ENCODE results near the gene PTPRR.

Gene PTPRR

DNA sequence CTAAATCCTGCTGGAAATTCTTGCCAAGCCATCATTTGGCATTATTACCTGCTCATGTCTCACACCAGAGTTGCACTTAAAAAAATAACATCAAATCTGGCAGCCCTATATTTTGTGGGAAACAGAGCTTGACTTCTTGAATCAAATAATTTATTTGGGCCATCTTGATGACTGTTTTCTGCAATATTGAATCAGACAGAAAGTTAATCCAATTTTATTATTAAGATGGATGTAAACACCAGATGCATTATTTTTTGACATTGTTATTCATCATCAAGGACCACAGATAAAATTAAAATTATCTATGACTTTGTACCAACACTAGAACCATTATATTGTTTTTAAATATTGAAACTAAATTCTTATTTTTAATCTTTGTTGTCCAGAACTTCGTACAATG is 132.9 kb downstream of the PTPRR start:
- no peak for DNase-seq

DNA sequence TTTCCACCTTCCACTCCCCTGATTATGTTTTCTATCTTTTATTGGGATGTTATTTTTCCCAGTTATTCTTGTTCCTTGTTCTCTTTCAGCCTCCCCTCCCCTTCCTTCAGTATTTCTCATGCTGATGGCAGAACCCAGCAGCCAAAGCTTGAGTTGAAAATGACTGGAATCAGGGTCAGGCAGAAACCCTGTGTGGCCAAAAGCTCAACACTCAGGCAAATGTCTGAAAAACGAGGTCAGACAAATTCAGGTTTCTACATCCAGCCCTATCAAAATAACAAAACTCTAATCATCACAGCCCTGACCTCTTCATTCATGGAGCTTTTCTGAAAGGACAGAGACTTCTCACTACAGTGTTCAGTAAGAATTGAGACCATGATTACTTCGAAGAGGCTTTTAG is 134.6 kb downstream of the PTPRR start:
- no peak for DNase-seq

- DNase-seq, result no peak
Observed at GRCh38 chr12:70784042-70784668, 136.4 kb downstream of the PTPRR start.

DNA sequence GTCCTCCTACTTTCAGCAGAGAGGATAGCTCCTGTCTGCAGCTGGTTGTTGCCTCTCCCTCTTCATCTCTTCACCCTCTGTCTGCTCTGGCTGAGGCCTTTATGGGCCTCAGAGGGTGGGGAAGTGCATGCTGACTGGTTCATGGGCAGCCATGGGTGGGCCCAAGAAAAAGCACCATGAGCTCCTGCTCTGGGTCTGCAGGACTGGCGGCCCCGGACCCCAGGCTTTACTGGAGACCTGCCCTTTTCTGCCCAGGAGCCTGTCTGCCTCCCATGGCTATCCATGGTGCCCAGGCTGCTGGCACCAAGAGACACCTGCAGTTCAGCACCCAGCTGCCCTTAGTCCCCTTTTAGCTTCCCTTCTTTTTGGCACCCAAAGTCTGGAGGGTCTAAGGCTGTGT is 137.1 kb downstream of the PTPRR start:
- DNase-seq, result no peak

GRCh38 chr12:70779250-70779649 is 141.3 kb downstream of the PTPRR start:
- no peak for DNase-seq

DNA sequence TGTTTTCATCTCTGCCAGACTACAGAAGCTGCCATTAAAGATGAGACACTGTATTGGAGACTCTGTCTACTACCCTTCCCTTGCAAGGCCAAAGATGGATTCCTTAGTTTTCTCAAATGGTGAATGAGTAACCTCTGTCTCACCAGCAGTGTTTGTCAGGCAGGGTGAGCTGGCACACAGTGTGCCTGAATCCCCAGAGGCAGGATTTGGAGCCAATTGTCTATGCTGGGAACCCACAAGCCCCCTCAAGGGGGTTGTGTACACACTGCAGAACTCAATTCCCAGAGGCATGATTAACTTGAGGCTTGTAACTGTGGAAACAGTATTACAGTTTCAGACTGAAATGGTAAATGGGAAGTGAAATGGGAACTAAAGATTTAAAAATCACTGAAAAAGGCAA is 146.5 kb downstream of the PTPRR start:
- DNase-seq, result peak; percentile 21

DNA sequence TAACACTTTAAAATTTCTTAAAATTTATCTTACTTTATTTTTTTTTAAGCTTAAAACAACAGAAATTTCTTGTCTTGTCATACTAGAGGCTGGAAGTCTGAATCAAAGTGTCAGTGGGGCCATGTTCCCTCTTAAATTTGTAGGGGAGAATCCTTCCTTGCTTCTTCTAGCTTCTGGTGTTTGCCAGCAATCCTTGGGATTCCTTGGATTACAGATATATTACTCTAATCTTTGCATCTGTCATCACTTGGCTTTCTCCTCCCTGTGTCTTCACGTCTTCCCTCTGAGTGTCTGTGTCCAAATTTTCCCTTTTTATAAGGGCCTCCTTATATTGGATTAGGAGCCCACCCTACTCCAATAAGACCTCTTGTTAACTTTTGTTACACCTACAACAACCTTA is 147.7 kb downstream of the PTPRR start:
- DNase-seq, result no peak

- no peak for DNase-seq
Observed at GRCh38 chr12:70771581-70771980, 149.0 kb downstream of the PTPRR start.

- no peak for DNase-seq
Observed at GRCh38 chr12:70763666-70764065, 156.9 kb downstream of the PTPRR start.

DNA sequence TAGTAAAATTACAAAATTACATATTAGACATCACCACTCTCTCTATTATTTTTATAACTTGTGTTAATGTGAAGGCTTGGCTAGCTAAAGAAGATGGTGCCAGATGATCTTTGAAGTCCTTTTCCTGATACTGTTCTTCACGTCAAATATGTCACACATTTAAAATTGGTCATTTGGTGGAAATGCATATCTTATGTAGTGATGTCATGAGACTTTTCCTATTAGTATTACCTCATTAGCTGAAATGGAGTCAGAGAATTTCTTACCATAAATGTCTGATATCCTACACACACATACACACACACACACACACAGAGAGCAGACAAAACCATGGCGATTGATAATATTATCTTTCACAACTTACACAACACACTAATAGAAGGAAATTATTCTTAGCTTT is 158.5 kb downstream of the PTPRR start:
- no peak for DNase-seq

GRCh38 chr12:70759161-70759918 is 161.2 kb downstream of the PTPRR start:
- no peak for DNase-seq

- no peak for DNase-seq
Observed at GRCh38 chr12:70758494-70758845, 162.1 kb downstream of the PTPRR start.

DNA sequence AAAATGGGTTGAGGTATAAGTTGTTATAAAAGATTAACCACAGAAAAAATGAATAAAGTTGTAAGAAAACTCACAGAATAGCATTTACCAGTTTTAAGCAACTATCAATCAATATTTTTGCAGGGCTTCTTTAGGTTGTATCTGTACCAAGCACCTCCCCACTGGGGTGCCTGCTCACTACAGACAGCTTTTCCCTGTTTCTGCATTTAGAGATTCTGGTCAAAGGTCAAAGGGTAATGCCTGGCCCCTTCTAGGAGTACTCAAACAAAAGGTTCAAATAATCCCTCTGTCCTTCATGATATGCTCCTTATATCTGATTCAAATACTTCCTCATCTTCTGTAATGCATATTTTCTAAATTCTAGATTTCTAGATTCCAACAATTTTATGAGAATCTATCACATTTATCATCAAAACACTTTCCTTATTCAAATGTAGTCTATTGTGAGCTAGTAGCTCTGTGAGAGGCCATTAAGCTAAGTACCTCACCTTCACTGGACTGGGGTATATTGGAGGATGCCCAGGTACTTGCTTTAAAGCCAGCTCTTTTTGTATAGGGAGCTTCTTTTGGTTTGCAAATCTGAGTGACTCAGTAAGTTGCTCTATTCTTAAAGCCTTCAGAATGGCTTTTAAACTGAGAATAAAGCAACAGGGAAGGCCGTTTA is 162.6 kb downstream of the PTPRR start:
- no peak for DNase-seq

DNA sequence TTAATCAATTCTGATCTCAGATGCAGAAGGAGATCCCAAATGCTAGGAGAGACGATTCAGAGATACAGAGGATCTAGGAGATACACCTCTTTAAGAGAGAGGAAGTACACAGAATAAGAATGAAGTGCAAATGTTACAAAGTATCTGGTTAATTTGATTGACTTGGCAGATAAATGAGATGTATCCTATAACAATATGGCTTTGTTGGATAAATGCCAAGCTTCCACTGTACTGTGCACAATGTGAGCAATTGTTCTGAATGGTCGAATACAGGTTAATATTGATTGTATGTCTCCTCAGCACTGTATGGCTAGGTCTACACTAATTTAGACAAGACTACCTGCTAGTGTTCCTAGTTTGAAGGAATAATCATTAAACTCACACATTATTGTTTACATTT is 163.7 kb downstream of the PTPRR start:
- peak; percentile 48 for DNase-seq

DNA sequence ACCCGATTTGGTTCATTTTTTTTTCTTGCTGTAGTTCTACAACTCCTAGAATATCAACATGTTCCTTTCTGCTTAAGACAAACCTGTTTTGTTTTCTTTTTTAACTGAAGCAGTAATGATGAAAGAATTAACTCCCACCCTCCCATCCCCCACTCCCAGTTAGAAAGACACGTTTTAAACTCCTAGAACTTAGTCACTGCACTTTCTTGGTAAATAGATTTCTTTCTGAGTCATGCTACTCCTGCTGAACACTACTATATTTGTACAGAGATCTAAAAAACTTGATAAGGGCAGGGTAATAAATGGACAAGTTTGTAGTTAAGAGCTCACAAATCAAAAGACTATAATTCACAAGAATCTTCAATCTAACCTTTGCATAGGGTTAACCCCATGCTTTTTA is 164.4 kb downstream of the PTPRR start:
- no peak for DNase-seq

DNA sequence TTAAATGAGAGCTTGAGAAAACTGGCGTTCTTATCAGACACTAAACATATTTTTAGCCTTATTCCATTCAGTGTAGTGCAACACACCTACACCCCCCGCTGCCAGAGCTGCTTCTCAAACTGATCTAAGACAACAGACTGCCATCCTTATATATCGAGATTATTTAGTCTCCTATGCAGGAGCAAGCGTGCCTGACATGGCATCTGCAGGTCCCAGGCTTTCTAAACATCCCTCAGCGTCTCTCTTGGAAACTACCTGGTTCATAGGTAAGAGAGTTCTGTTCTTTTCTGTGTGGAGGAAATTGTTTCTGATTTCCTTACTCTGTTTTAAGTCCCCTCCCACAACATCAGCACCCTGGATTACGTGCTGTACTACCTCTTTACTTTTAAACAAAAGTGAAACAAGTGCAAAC is 166.2 kb downstream of the PTPRR start:
- DNase-seq, result peak; percentile 1

DNA sequence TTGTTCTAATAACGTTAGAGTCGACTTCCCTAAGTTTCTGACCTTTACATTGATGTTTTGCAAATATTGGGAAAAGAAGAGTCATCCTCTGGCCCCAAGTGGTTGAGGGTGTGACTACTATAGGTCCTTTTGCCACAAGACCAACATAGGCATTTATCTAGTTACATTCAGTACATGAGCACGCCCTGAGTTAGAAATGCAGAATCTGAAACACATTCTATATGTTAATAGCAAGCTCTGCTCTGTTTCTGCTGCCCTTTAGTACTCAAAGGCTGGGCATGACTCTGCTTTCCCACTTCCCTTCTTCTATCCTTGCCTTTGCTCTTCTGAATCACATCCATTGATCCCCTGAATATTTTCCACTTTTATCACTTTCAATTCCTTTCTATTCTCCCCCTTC is 168.2 kb downstream of the PTPRR start:
- DNase-seq, result no peak

DNA sequence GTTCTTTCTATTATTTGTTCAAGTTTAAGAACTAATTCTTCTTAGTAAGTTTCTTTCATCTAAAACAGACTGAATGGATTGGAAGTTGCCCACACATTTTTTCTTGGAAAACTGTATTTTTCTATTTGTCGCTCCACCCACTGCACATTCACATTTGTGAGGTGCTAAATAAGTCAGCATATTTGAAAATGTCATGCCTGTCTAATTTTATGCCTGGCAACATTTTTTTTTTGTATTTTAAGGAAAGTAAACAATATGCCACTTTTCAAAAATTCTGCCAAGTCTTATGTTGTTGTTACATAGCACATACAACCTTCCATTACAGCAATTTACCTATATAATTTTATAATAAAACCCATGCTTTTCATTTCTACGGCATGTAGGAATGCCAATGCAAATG is 170.6 kb downstream of the PTPRR start:
- no peak for DNase-seq

DNA sequence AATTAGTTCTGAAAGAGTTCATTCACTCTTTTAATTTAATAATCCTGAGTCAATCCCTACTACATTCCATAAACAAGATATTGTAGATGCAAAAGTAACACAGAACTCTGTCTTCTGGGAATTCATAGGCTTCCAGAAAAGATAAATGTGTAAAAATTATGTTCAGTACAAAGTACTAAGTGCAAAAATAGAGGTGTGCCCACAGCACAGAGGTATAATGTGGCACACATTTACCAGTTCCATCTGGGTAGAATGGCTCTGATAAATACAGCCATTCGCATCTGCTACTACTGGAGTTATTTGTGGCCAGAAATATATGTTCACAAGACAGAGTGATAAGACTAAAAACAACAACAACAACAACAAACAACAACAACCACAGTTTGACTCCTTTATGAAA is 171.7 kb downstream of the PTPRR start:
- DNase-seq, result no peak

DNA sequence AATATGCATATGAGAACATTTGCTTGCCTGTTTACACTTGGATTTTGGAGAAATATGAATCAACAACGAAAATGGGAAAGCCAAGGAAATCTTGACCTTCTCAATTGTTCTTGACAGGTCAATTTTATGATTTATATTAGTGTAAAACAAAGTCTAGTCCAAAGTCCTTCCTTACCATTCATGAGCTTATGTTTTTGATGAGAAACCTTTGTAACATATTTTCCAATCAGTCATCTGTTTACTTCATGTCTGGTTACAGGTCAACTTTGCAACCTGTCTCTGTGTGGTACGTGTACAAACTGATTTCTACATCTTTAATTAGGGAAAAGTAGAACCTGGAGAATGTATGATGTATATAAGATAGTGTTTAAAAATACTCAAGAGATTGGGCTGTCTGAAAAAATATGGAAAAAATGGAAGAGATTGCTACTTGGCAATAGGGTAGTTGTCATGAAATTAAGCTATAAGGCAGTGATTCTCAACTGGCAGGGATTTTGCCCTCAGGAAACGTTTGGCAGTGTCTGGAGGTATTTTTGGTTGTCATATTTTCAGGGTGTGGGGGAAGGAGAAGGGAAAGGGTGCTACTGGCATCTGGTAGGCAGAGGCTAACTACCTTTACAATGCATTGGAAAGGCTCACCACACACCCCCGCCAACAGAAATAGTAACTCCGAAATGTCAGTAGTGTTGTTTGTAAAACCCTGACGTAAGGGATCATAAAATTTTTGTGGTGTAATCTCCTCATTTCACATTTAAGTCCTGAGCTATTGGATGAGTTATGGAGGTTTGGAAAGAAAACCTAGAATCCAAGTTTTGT is 172.9 kb downstream of the PTPRR start:
- no peak for DNase-seq

DNA sequence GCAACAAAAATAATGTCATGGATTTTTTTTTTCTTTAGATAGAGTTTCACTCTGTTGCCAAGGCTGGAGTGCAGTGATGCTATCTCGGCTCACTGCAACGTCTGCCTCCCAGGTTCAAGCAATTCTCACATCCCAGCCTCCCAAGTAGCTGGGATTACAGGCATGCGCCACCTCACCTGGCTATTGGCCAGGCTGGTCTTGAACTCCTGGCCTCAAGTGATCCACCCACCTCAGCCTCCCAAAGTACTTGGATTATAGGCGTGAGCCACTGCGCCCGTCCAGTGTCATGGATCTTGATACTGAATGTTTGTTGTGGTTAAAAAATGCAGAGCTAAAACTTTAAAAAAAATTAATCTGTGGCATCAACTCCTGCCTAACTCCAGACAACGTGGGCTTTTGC is 175.5 kb downstream of the PTPRR start:
- DNase-seq, result no peak

DNA sequence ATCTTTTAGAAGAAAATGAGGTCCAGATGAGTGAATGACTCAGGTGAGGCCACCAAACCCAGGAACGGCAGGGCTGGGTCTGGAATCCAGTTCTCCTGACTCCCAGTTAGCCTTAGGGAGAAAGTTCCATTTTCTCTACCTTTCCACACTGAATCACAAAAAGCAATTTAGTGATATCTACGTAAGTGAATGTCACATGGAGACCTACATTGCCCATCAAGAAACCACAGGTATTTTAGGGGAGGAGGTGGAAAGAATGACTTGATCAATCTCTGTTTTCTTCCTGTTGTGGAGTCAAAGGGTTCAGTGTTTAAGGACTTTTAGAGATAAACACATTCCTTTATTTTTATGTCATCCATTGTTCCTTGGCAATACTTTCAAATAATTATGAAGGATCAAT is 176.4 kb downstream of the PTPRR start:
- no peak for DNase-seq

GRCh38 chr12:70741256-70741655 is 179.3 kb downstream of the PTPRR start:
- DNase-seq, result no peak

- DNase-seq, result no peak
Observed at GRCh38 chr12:70739756-70740155, 180.8 kb downstream of the PTPRR start.
